ENCODE data around the gene POC1A.

- TF ChIP-seq EZH2 (IDR thresholded peaks at IDR 0.05; ENCODE audit: low read length, missing control alignments) (no peak), CTCF (conservative IDR thresholded peaks at IDR 0.05 in 1 of 2, IDR thresholded peaks at IDR 0.05 in 1 of 2; ENCODE audit: low read depth in 1 of 2, low read length in 2 of 2) (no peak)
These were observed 55.2 kb downstream of the POC1A start for GRCh38 chr3:52099001-52099401.

Measured in fibroblast of lung (primary cell).